Smooth muscle cell (in vitro differentiated cells): ENCODE measurements around the gene GTF2H2C. TPM values are rescaled to one million over a fixed set of nuclear protein-coding genes. Genes with fewer than 3 reads are reported as not detected.
"Not testable (repeated sequence)": the region's sequence is repeated elsewhere in the genome, so short reads cannot be mapped to it uniquely, and the experiment has no call there.

Source experiments
- DNase-seq: peaks from one replicate; lab custom pipeline; 2025; ENCODE audit not compliant: unreplicated experiment; lab: John Stamatoyannopoulos, UW
- H2AFZ ChIP-seq: fragments of 200-600 bp; sonication (generic); 2 replicates; pipeline ENCODE4 v1.6.0; 2016; ENCODE audit warnings: antibody characterized with exemption, low read depth, mild to moderate bottlenecking
- H3F3A ChIP-seq: fragments of 200-600 bp; sonication (generic); 2 replicates; pipeline ENCODE4 v1.6.0; 2017; ENCODE audit warnings: antibody characterized with exemption, low read depth
- H3K27ac ChIP-seq: fragments of 200-600 bp; sonication (generic); 2 replicates; pipeline ENCODE4 v1.5.1; 2016; ENCODE audit warnings: low read depth, mild to moderate bottlenecking
- H3K27me3 ChIP-seq: fragments of 200-600 bp; sonication (generic); 2 replicates; pipeline ENCODE4 v1.6.1; 2016; ENCODE audit warnings: low read depth, mild to moderate bottlenecking
- H3K36me3 ChIP-seq: fragments of 200-600 bp; sonication (generic); 2 replicates; pipeline ENCODE4 v1.5.1; 2016; ENCODE audit warnings: low read depth
- H3K4me1 ChIP-seq: fragments of 200-600 bp; sonication (generic); 2 replicates; pipeline ENCODE4 v1.5.1; 2016; ENCODE audit warnings: low read depth
- H3K4me2 ChIP-seq: fragments of 200-600 bp; sonication (generic); 2 replicates; pipeline ENCODE4 v1.6.0; 2016; ENCODE audit warnings: mild to moderate bottlenecking
- H3K4me3 ChIP-seq: fragments of 200-600 bp; sonication (generic); 2 replicates; pipeline ENCODE4 v1.5.1; 2016; ENCODE audit warnings: mild to moderate bottlenecking
- H3K79me2 ChIP-seq: fragments of 200-600 bp; sonication (generic); 2 replicates; pipeline ENCODE4 v1.6.0; 2016; ENCODE audit warnings: low read depth, mild to moderate bottlenecking
- H3K9ac ChIP-seq: fragments of 200-600 bp; sonication (generic); 2 replicates; pipeline ENCODE4 v1.6.0; 2016; ENCODE audit warnings: low read depth
- H3K9me3 ChIP-seq: fragments of 200-600 bp; sonication (generic); replicated peaks from 2 replicates; pipeline ENCODE4 v1.5.1; 2016; ENCODE audit warnings: low read depth
- H4K20me1 ChIP-seq: fragments of 200-600 bp; sonication (generic); 2 replicates; pipeline ENCODE4 v1.6.0; 2016; ENCODE audit warnings: low read depth
- WGBS: methylation state at CpG from one replicate; pipeline ENCODE4 v1.1.7; 2016; ENCODE audit warnings: low lambda C conversion rate; 5-methylcytosine and 5-hydroxymethylcytosine counted together
- polyA plus RNA-seq: library from polyadenylated mRNA; unstranded; fragments of >200 nt; fragmentation: Nextera tagmentation; extraction: Ambion mirVana; gene quantifications from 2 replicates; pipeline ENCODE4 v1.2.1, GENCODE V29; 2016
- small RNA-seq: library from RNA; depleted of rRNA; stranded (forward); fragments of <200 nt; gene quantifications from one replicate; pipeline ENCODE3, GENCODE V24; 2014
- total RNA-seq: library from RNA; depleted of rRNA; stranded (reverse); fragments of >200 nt; gene quantifications from 2 replicates; pipeline ENCODE4 v1.2.3, GENCODE V29; 2014

GTF2H2C gene
- total and polyA plus RNA-seq, 2 experiments from 2014 or later = 21.9 to 34.5 TPM

DNA sequence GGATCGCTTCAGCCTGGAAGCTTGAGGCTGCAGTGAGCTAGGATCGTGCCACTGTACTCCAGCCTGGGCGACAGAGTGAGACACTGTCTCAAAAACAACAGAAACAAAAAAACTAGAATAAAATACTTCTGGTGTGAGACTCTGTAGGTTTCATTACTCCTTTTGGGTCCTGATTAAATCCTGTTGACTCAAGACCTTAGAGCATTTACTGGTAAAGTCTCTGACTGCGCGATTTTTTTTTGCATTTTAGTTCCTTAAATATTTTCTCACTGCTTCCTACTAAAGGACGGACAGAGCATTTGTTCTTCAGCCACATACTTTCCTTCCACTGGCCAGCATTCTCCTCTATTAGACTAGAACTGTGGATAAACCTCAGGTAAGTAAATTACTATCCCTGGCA lies 46.8 kb downstream of the GTF2H2C start:
- H3K4me1 ChIP-seq, H2AFZ ChIP-seq, H3K27me3 ChIP-seq, H3K27ac ChIP-seq, DNase-seq, H3K36me3 ChIP-seq, H3K4me2 ChIP-seq, H3K9me3 ChIP-seq, H3K4me3 ChIP-seq, H3K79me2 ChIP-seq, H3K9ac ChIP-seq, H4K20me1 ChIP-seq, H3F3A ChIP-seq: not testable (repeated sequence)
- WGBS = 95% methylated on average over 3 of the region's 6 CpGs

DNA sequence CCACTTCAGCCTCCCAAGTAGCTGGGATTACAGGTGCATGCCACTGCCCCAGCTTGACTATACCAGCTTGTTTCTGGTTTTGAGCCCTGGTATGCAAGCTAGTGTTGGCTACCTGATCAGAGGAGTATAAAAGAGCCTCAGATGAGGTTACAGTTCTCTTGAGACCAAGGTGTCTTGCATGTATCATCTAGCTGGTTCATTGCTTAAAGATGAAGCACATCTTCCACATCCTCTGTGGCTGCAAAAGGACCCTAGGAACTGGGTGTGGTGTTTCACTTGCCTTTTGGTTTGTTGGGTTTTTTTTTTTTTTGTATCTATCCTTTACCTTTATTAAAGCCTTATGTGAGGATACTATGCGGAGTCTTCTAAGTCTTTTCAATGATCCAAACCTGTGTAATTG lies 47.8 kb downstream of the GTF2H2C start:
- not testable (repeated sequence) for H3K9me3 ChIP-seq, H3K4me1 ChIP-seq
- no CpG with 5 or more reads among the region's 1 CpG for WGBS

DNA sequence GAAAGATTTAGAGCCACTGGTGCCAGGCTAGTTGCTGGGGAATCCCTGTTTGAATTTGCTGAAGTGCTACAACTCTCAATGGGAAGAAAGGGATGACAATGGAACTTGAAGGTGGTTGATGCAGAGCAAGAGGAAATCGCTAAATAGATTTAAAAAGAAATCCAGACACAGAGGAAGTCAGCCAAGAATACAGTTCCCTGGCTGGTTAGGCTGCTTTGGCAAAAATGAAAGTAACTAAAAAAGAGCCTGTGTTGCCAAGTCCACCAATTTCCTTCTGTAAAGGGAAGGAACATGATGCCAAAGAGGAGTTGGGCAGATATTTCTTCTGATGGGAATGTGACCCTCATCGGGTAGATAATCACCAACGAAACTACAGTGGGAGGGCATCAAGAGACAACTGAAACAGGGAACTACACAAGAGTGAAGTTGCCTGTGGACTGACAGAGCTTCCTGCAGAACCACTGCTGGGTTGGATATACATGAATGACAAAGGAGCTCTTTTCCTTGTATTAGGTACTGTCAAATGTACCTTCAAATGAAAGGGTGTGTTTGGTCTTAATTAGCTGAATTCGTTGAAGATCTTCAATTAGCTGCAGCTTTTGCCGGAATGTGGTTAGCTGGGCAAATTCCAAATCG lies 49.0 kb downstream of the GTF2H2C start:
- H3K36me3 ChIP-seq, H3F3A ChIP-seq, H3K27me3 ChIP-seq, H3K79me2 ChIP-seq, H3K4me1 ChIP-seq, H3K9me3 ChIP-seq, H3K4me3 ChIP-seq, H4K20me1 ChIP-seq, H3K9ac ChIP-seq, H3K4me2 ChIP-seq, H3K27ac ChIP-seq, H2AFZ ChIP-seq, DNase-seq: not testable (repeated sequence)
- no CpG with 5 or more reads among the region's 6 CpGs for WGBS

More for the DNA sequence above, 47.8 kb downstream of the GTF2H2C start:
- DNase-seq, H3K36me3 ChIP-seq, H3K27me3 ChIP-seq, H2AFZ ChIP-seq, H3K9ac ChIP-seq, H3K4me2 ChIP-seq, H3K27ac ChIP-seq, H3K79me2 ChIP-seq, H3F3A ChIP-seq, H4K20me1 ChIP-seq, H3K4me3 ChIP-seq: not testable (repeated sequence)

DNA sequence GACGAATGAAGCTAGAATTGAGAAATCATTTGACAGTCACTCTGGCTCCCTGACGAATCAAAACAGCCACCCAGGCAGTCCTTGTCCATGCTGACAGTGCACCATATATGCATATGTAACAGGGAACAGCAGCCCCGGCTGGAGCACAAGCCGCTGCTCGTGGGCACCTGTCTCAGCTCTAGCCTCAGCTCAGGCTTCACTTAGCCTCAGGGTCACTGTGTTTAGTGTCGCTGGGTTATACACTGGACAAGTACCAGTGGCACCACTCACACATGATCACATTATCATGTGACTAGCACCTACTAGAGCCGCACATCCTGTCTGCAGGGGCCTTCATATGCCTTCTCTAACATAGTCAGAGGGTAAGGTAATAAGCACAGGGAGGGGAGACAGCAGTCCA lies 54.9 kb downstream of the GTF2H2C start:
- H3F3A ChIP-seq, DNase-seq, H3K4me3 ChIP-seq, H4K20me1 ChIP-seq, H3K79me2 ChIP-seq, H3K27me3 ChIP-seq, H3K9ac ChIP-seq, H3K36me3 ChIP-seq, H3K4me1 ChIP-seq, H3K27ac ChIP-seq, H2AFZ ChIP-seq, H3K9me3 ChIP-seq, H3K4me2 ChIP-seq: not testable (repeated sequence)
- no CpG with 5 or more reads among the region's 7 CpGs for WGBS

DNA sequence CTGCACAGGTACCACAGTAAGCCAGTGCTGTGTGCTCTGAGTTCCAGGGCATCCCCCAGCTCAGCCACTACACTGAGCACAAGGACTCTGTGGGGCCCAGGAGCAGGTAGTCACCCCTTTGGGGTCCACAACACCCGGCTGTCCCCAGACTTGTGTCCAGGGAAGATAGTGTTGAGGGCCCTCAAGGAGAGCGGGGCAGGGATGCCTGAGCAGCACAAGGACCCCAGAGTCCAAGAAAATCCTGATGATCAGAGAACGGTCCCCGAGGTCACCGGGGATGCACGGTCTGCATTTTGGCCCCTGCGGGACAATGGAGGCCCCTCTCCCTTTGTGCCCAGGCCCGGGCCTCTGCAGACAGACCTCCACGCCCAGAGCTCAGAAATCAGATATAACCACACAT lies 71.9 kb downstream of the GTF2H2C start:
- not testable (repeated sequence) for H3K27ac ChIP-seq, H3K9me3 ChIP-seq, H2AFZ ChIP-seq, H3K4me1 ChIP-seq, H3K36me3 ChIP-seq, H3K79me2 ChIP-seq, DNase-seq, H3K27me3 ChIP-seq, H3K4me3 ChIP-seq, H3K9ac ChIP-seq, H3F3A ChIP-seq, H4K20me1 ChIP-seq, H3K4me2 ChIP-seq
- WGBS = 98% methylated on average over 6 of the region's 9 CpGs

Small RNA genes within 50 kb of the gene (small RNA-seq; reads per million reads assigned to genes)
- gene RNU6-724P = not detected

Other genes with a start within 250 kb of the GTF2H2C start
- gene CCDC125, start 227.4 kb upstream of the GTF2H2C start, total RNA-seq = 0.09 and 0.18 TPM in 2 replicates
- gene CCDC125, start 227.4 kb upstream of the GTF2H2C start, polyA plus RNA-seq = 0.15 TPM in 1 of 2 replicates, not detected in the other
- gene AK6, start 190.7 kb upstream of the GTF2H2C start, total RNA-seq = 48.7 and 66.0 TPM in 2 replicates
- gene AK6, start 190.7 kb upstream of the GTF2H2C start, polyA plus RNA-seq = 95.1 and 98.7 TPM in 2 replicates
- gene TAF9, start 190.7 kb upstream of the GTF2H2C start, total RNA-seq = 68.2 and 74.4 TPM in 2 replicates
- 67.2 and 76.9 TPM in 2 replicates for gene TAF9, start 190.7 kb upstream of the GTF2H2C start, polyA plus RNA-seq
- gene RAD17, start 190.4 kb upstream of the GTF2H2C start, total RNA-seq = 21.2 and 23.9 TPM in 2 replicates
- 16.2 and 21.9 TPM in 2 replicates for gene RAD17, start 190.4 kb upstream of the GTF2H2C start, polyA plus RNA-seq
- 6.1 and 8.3 TPM in 2 replicates for gene MARVELD2, start 145.1 kb upstream of the GTF2H2C start, total RNA-seq
- gene MARVELD2, start 145.1 kb upstream of the GTF2H2C start, polyA plus RNA-seq = 1.4 and 11.0 TPM in 2 replicates
- gene OCLN, start 67.4 kb upstream of the GTF2H2C start, total RNA-seq = 9.0 and 10.4 TPM in 2 replicates
- gene OCLN, start 67.4 kb upstream of the GTF2H2C start, polyA plus RNA-seq = 0.94 and 4.1 TPM in 2 replicates